Brain pericyte (primary cell): ENCODE measurements around the gene LPCAT1.
"Not testable (repeated sequence)": the region's sequence is repeated elsewhere in the genome, so short reads cannot be mapped to it uniquely, and the experiment has no call there.

Source experiments
- DNase-seq: peaks from one replicate; pipeline ENCODE4 v3.0.0-alpha.2; 2012; ENCODE audit warnings: low read depth, low spot score

LPCAT1 gene, protein sequence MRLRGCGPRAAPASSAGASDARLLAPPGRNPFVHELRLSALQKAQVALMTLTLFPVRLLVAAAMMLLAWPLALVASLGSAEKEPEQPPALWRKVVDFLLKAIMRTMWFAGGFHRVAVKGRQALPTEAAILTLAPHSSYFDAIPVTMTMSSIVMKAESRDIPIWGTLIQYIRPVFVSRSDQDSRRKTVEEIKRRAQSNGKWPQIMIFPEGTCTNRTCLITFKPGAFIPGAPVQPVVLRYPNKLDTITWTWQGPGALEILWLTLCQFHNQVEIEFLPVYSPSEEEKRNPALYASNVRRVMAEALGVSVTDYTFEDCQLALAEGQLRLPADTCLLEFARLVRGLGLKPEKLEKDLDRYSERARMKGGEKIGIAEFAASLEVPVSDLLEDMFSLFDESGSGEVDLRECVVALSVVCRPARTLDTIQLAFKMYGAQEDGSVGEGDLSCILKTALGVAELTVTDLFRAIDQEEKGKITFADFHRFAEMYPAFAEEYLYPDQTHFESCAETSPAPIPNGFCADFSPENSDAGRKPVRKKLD

DNA sequence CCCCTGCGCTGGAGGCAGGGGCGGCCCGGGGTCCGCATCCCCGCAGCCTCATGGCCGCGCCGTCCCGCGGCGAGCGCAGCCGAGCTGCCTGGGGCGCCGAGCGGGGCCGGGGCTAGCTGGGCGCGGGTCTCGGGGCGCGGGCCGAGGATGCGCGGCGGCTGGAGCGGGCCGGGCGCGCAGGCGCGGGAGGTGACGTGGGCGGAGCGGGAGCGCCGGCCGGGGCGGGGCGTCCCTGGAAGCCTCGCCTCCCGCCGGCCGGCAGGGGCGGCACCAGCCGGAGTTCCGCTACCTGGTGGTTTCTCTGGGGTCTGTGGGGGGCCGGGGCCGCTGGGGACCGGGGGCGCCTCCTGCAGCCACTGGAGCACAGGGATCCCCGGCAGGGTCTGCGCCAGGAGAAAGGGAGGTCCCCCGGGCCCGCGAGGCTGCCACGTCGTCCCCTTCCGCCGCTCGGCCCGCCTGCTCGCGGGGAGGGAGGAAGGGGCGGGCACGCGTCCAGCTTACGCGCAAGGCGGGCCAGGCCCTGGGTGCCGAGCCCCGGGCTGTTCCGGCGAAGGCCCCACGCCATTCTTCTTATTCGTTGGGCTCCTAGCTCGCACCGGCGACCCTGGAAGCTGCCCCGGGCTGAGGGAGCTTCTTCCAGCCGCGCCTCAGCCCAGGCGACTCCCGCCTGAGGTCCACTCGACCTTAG, at the start of gene LPCAT1:
LPCAT1 (minus strand) TSS at position 168 of the 688 bp plus-strand sequence; CDS start at position 52, 116 bp downstream.
- DNase-seq: no peak

DNA sequence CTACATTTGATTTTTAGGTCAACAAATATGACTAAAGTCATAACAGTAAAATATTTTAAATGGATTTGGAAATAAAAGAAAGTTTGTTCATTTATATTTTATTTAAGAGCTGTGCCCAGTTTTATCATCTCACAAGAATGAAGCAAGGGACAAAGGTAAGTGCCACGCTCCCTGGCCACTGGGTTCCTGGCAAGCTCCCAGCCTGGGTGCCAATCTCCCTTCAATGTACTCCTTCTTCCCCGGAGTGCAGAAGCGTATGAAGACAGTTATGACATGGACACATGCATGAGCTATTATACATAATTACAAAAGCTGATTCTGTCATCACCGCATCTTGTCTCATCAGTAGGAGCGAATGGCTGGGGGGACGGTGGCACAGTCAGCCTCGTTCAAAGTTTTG, 48.1 kb upstream of the LPCAT1 start:
- not testable (repeated sequence) for DNase-seq

DNA sequence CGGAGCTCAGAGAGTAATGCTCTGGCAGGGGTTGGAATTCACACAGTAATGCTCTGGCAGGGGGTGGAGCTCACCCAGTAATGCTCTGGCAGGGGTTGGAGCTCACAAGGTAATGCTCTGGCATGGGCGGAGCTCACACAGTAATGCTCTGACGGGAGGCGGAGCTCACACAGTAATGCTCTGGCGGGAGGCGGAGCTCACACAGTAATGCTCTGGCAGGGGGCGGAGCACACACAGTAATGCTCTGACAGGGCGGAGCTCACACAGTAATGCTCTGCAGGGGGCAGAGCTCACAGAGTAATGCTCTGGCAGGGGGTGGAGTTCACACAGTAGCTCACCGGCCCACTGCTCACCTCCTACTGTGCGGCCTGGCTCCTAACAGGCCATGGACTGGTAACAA, 47.2 kb upstream of the LPCAT1 start:
- no peak for DNase-seq

DNA sequence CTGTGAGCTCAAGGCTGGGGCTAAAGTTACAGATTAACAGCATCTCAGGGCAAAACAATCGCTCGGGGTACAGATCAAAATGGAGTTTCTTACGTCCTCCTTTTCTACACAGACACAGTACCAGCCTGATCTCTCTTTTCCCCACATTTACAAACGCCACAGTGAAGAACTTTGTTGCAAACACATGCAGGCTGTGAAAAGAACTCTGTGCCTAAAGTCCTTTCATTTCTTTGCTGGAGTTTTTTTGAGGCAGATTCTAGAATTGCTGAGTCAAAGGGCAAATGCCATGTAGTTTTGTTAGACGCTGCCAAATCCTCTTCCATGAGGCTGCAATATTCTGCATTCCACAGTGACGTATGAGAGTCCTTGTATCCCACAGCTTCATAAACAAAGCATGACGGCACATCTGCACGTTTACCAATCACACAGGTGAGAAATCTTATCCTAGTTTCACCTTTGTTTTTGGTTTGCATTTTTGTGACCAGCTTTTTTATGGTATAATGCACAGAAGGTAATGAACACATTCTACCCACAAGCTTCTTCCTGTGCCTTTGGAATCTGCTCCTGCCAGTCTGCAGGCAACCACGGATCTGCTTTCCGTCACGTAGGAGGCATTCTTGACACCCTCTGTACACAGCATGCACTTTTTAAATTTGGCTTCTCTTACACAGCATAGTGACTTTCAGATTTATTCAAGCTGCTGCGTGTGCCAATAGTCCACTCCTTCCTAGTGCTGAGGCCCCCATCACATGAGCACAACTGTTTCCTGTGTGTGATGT, 44.6 kb upstream of the LPCAT1 start:
- DNase-seq: no peak

DNA sequence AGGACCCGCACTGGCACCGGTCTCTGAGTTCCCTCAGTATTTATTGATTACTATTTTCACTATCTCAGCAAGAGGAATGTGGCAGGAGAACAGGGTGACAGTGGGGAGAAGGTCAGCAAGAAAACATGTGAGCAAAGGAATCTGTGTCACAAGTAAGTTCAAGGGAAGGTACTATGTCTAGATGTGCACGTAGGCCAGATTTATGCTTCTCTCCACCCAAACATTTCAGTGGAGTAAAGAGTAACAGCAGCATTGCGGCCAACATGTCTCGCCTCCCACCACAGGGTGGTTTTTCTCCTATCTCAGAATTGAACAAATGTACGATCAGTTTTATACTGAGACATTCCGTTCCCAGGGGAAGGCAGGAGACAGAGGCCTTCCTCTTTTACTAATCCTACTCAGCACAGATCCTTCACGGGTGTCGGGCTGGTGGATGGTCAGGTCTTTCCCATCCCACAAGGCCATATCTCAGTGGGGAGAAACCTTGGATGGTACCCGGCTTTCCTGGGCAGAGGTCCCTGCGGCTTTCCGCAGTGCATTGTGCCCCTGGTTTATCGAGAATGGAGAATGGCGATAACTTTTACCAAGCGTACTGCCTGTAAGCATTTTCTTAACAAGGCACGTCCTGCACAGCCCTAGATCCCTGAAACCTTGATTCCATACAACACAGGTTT, 43.9 kb upstream of the LPCAT1 start:
- not testable (repeated sequence) for DNase-seq

DNA sequence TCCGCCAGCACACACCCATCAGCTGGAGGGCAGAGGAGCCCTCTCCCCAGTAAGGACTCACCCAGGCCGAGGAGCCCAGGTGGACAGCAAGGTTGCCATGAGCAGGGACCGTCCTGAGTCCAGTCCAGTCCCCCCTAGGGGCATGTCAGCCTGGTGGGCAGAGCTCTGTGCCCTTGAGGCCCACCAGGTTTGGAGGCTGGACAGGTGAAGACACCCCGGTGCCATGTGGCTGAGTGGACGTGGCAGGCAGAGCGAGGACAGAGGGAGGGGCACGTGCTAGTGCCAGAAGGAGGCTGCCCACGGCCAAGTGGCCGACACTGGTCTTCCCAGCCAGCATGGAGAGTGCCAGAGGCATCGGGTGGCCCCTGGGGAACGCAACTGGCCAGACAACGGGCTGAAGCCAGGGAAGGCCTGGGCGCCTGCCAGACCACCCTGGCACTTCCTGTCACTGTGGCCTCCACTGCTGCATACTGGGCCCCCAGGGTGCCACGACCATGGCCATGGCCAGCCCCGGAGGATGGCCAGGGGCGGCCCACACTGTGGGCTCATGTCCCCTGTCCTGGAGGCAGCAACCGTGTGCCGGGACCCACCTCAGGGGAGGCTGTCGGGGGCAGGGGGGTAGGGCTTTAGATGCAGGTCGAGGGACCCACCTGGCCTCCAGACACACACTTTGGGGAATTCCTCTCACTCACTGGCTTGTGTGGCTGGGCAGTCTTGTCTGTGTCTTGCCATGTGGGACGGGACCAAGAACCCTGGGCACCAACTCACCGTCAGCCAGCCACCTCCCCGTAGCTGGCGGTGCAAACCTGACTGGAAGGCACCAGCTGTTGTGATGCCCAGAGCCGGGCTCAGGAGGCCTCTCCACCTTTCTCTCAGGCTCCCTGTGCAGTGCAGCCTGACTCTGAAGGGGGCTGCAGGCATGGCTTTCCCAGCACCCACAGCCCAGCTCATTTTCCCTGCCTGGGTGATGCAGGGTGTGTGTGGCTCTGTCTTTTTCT, 42.3 kb upstream of the LPCAT1 start:
- DNase-seq: no peak

DNA sequence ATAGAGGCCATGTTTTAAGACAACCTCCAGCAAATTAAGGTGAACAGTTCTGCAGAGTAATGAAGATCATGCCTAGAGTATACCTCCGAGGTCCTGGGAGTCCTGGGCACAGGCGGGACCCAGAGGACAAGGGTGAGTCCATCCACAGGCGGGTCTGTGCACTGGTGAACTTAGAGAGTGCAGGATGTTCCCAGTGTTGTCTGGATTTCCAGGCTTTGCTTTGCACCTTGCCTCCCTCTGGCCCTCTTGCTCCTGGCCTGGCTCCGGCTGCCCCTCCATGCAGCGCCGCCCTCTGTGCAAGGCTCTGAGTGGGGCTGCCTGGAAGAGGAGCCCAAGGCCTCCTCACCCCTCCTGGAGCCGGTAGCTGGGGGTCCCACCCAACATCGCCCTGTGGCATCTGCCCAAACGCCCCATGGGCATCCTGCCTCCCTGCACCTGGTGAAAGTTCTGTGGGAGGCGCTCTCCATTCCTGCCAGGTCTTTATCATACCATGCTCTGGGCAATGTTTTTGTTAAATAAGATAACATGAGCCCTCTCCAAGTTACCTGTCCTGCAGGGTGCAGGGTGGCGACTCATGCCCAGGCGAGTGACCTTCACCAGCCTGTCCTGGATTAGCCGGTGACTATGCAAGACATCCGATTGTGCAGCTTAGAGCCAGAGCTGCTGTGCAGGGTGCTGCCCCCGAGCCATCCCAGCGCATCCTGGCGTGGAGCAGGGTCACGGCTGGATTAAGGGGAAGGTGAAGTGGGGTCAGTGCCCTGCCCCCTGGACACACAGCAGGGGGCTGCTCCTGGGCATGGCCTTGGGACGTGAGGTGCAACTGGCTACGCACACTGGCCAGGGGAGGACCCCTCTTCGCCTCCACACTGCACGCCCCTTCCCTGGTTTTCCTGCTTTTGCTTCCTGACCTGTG, 41.3 kb upstream of the LPCAT1 start:
- no peak for DNase-seq

DNA sequence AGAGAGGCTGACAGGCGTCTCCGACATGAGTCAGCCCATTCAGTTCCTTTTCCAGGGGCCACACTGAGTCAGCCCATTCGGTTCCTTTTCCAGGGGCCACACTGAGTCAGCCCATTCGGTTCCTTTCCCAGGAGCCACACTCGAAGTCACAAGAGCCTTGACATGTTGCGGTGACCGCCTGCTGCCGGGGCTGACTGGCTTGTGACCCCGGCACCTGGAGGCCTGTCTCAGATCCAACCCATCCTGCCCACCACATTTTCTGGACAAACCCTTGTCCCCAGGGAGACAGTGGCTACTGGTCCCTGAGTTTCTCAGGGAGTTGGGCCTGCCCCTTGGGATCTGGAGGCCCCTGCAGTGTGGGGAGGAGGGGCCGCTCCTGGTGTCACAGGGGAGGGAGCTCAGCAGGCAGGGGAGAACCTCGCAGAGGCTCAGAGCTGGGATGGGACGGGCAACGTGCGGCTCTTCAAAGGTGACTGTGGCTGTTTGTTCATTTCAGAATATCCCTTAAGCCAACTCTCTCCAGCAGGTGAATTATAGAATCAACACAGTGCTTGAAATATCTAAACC, 40.5 kb upstream of the LPCAT1 start:
- no peak for DNase-seq

DNA sequence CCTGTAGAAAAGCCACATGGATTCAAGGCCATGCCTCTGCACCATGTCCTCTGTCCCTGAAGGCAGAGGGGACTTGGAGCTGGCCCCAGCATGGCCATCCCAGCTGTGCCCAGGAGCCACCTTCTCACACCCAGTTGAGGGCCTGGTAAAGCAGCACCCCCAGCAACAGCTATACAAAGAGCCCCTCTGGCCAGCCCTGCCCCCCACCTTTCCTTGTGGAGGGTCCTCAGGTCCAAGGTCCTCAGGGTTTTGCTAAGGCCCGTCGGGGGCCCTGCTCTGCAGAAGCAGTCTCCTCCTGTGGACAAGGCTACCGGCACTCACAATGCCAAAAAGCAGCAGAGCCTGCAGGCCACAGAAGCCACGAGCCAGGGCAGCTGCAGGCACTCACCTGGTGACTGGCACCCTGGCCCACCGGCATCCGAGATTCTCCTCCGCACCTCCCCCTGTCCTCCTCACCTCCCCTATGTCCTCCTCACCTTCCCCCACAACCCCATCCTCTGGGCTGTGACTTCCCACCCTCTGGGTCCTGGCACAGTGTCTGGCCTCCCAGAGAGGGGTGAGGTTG, 39.9 kb upstream of the LPCAT1 start:
- DNase-seq: no peak

DNA sequence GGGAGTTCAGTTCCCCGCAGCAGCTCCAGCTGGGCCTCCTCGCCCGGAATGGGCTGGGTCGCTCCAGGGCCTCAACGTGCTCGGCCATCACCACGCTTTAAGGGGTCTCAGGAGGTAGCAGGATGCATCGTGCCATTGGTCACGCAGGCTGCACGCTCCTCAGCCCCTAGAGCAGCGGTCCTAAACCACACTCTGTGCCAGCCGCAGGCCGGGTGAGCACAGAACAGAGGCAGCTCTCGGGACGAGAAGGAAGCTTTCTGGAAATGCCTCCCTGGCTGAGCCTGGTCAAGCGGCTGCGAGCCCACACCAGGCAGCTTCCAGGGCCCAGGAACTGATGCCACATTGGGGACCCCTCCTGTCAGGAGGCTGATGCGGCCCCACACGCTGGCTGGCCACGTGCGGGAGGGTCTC, 39.3 kb upstream of the LPCAT1 start:
- no peak for DNase-seq

DNA sequence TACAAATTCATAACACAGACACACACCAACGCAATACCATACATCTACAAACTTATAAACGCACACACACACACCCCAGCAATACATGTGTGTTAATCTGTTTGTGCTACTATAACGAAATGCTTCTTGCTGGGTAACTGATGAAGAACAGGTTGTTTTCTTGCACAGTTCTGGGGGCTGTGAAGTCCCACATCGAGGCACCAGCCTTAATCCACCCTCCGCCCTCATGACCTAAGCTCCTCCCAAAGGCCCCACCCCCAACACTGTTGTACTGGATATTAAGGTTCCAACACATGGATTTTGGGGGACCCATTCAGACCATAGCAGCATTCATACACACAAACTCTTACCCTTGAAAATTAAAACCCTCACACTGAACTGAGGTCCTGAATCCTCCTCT, 38.8 kb upstream of the LPCAT1 start:
- DNase-seq: no peak

DNA sequence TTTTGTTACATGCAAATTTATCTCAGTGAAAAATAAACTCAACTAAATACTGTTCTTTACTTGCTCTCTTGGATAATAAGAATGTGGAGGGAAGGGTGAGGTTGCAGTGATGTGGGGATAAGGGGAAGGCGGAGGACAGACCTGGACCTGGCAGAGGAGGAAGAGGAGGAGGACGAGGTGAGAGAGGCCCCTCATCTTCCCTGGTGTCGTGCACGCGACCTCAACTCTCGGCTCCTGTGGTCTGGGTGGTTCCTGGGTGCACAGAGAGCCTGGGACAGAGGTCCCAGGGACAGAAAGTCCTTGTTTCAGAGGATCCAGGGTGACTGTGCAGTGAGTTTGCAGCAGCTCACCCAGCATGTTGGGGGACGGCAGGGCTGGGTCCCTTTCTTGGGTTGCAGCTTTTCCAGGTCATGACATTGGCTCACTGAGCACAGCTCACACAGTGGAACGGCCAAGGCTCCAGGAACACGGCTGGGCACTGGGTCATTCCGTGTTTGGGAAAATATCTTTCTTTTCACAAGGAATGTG, 37.7 kb upstream of the LPCAT1 start:
- DNase-seq: no peak

DNA sequence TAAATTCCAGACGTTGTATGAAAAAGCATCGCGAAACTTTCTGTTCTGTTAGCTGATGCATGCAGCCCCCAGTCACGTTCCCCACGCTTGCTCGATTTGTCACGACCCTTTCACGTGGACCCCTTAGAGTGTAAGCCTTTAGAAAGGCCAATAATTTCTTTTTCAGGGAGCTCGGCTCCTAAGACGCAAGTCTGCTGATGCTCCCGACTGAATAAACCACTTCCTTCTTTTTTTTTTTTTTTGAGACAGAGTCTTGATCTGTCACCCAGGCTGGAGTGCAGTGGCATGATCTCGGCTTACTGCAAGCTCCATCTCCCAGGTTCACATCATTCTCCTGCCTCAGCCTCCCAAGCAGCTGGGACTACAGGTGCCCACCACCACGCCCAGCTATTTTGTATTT, 36.7 kb upstream of the LPCAT1 start:
- DNase-seq: not testable (repeated sequence)

DNA sequence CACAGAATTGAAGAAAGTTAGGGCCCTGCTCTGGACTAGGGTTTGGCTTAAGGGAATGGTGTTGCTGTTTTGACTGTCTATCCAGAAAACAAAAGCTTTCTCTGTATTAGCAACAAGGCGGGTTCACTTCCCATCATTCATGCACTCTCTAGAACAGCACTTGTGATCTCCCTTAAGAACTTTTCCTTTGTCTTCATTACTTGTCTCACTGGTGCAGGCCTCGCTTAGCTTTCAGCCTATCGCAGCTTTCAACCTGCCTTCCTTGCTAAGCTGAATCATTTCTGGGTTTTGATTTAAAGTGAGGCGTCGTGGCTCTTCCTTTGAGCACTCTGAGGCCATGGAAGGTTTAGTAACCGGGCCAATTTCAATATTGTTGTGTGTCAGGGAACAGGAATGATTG, 35.2 kb upstream of the LPCAT1 start:
- DNase-seq: no peak

DNA sequence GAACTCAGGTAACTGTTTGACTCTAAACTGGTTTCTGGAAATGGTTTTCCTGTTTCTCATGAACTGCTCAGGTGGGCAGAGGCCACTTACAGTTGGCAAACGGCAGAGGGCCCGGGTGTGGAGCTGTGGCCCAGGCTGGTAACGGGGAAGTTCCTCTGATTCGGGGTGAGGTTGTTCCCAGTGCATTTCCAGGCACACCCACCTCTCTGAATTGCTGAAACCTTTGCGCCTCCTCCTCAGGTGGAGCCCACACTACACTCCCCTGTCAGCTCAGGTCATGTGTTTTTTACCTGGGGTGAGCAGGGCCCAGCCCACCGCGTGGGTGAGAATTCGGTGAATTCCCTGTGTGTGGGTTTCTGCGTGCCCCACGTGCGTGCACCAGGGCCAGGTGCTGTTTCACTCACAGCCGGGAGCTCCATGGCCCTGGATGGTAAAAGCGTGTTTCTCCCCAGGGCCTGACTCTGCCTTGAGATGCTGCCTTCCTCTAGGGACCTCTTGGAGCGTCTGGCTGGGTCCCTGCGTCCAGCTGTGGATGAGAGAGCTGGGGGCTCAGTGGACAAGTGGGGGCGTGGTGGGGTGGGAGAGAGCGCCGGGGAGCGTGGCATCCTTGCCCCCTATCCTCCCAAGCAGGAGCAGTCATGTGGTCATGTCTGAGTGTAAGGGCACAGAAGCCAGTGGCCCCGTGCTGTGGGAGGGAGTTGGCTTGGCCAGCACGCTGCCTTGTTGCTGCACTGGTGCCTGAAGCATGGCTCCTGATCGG, 33.5 kb upstream of the LPCAT1 start:
- no peak for DNase-seq

DNA sequence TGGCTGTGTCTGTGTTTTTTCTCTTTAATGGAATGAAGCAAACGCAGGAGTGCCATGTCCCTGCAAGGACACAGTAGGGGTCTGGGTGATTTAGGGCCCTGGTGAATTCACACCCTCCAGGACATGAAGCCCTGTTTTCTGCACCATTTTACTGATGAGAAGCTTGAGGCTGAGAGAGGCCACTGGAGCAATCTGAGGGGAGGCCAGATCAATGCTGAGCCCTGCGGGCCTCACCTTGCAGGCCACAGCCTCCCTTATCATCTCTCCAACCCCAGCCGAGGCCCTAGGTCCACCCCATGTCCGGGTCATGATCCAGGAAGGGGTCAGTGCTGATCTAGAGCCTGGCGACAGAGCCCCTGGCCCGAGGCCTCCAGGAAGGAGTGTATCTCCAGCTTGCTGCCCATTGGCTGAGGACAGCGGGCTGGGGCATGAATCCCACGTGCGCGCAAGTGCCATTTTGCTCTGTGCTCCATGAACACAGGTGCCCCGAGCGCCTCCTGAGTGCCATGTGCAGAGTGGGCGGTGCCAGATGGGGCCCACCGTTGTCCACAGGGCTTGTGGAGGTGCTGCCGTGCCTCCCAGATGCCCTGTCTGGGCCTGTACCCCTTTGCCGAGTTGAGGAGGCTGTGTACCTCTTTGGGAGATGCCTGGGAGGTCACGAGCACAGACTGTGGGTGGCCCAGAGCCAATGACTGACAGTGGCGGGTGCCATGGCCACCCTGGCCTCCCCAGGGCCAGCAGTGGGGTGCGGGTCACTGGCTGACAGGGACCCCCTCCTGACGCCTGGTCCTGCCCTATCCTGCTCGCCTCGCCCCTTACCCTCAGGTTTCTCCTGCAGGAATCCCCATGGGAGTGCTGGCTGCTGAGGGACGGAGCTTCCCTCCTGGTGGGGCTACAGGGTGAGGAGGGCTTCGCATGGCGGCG, 32.3 kb upstream of the LPCAT1 start:
- no peak for DNase-seq
